Mesenteric fat pad (tissue), 1 donor: ENCODE data around the gene AP4B1. TPM values are rescaled to one million over a fixed set of nuclear protein-coding genes. Genes with fewer than 3 reads are reported as not detected.
"Not testable (repeated sequence)": the region's sequence is repeated elsewhere in the genome, so short reads cannot be mapped to it uniquely, and the experiment has no call there.

Experiments
- DNase-seq: peaks from one replicate; pipeline ENCODE4 v3.0.0-alpha.2; 2020; ENCODE audit warnings: low spot score
- total RNA-seq: library from RNA; stranded (reverse); fragmentation: NEBNext Ultra II Directional; extraction: Animal tissue kit (Norgen Biotek cat#: 25700); gene quantifications from one replicate; pipeline ENCODE4 v1.2.1, GENCODE V29; 2021
- donor health status: DM: yes; HTN: yes; CAD: no.

The AP4B1 gene
- total RNA-seq, 1 donor from 2014 or later, result 8.5 TPM

GRCh38 chr1:113858982-113859381, 45.6 kb downstream of the AP4B1 start:
- DNase-seq, result no peak

- no peak for DNase-seq
Observed at GRCh38 chr1:113858418-113858817, 46.2 kb downstream of the AP4B1 start.

DNA sequence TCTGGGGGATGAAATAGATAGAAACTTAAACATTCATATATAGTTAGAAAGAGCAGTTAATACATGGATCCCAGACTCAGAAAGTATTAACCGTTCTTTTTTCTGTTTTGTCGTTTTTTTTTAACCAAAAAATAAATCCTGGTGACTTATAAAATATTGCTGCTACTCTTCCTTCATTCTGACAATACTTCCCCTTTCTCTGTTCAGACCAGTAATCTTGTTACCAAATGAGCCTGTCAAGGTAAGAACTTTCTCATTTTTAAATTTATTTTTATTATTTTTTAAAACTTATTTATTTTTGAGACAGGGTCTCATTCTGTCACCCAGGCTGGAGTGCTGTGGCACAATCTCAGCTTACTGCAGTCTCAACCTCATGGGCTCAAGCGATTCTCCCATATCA, 46.8 kb downstream of the AP4B1 start:
- no peak for DNase-seq

DNA sequence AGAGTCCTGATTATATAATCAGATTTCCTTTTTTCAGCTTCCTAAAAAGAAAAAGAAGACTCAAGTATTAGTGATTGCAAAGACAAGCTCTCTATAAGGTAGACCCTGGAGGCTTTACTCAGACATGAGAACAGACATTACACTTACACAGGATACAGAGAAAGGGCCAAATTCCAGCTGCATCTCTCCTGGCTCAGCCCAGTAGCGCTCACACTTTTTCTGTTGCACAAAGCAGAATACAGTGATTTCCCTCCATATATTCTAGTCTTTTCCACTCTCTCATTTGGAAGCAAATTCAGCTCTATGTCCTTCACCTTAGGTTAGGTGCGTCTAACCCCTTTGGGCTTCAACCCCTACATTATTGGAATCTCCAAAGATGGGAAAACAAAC, 48.2 kb downstream of the AP4B1 start:
- no peak for DNase-seq

DNA sequence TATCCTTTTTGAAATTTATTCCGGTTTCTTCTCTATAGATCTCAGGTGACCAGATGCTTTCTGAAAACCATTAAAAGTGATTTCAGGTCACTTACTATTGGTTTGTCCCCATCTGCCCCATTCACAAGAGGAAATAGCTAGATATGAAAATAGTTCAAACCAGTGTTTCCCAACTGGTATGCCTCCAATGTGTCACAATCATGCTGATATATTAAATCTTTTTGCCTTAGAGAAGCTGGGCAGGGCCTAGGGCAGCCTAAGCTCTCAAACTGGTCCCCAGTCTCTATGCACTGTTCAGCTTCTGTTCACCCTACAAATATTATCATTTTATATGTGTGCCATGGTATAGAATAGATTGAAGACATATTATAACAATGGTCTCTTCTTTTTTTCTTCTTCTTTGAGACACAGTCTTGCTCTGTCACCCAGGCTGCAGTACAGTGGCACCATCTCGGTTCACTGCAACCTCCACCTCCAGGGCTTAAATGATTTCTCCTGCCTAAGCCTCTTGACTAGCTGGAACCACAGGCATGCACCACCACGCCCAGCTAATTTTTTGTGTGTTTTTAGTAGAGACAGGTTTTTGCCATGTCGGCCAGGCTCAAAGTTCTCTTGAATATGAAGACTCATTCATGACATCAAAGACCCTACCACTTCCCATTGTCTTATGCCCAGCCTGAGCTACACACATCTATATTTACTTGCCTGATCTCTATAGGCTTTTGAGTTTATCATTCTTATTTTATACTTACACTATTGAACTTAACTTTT, 48.8 kb downstream of the AP4B1 start:
- no peak for DNase-seq

DNA sequence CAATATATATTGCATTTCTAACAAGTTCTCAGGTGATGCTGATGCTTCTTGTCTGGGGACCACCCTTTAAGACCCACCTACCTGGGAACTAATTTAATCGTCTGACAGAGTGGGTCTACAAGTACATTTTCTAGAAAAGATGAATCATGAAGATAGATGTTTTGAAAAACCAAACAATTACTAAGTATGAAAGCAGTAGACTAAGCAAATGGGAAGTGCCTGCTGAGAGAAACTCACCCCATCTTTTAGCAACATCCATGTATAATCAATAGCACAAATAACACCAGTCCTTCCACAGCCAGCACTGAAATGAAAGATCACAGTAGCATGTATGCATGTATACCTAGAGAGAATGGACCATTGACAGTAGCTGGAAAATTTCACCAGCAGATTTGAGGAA, 50.4 kb downstream of the AP4B1 start:
- DNase-seq, result no peak

GRCh38 chr1:113852694-113853093, 51.9 kb downstream of the AP4B1 start:
- DNase-seq, result not testable (repeated sequence)

DNA sequence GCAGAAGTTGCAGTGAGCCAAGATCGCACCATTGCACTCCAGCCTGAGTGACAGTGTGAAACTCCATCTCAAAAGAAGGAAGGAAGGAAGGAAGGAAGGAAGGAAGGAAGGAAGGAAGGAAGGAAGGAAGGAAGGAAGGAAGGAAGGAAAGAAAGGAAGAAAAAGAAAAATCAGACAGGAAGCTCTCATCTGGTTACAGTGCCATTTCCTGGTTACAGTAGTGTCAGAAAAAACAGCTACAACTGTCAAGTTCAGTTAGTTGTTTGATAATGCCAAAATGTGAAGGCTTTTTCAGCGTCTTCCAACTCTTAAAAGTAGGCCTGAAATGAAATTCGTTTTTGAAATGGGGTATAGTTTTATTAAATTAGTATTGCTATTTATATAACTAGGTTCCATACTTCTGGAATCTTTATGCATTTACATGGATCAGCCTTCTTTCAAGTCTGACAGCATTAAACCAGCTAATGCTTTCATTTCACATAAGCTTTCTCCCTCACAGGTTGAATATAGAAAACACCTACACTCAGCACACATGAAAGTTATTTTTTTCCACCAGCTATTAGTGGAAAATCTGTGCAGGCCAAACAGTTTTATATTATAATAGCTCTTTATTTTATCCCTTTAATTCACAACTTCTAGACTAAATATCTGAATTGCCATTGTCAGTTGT, 54.3 kb downstream of the AP4B1 start:
- DNase-seq, result no peak

- no peak for DNase-seq
Observed at GRCh38 chr1:113849072-113849471, 55.5 kb downstream of the AP4B1 start.

DNA sequence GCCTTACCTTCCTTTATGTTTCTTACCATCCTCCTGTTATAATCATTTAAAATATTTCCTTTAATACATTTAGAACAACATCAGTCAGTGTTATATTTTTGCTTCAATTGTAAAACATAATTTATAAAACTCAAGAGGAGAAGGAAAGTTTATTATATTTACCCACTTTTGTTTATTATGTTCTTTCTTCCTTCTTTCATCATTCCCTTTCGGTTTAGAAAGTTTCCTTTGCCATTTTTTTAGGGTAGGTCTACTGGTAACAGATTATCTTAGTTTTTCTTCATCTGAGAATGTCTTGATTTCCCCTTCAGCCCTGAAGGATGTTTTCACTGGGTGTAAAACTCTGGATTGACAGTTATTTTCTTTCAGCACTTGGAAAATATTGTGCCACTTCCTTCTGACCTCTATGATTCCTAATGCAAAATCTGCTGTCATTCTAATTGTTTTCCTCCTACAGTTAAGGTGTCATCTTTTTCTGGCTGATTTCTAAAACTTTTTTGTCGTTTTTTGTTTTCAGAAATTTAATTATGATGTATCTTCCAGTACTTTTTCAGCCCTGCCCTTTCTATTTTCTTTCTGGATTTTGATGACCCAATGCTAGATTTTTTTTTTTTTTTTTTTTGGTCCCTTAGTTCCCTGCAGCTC, 58.1 kb downstream of the AP4B1 start:
- no peak for DNase-seq

Other genes starting within 250 kb of the AP4B1 start
- 14.7 TPM for gene PHTF1, start 145.3 kb downstream of the AP4B1 start, total RNA-seq
- gene RSBN1, start 92.3 kb downstream of the AP4B1 start, total RNA-seq, result 14.5 TPM
- 3.7 TPM for gene PTPN22, start 33.1 kb downstream of the AP4B1 start, total RNA-seq
- gene BCL2L15, start 17.2 kb downstream of the AP4B1 start, total RNA-seq, result 0.87 TPM
- gene DCLRE1B, start 527 bp upstream of the AP4B1 start, total RNA-seq, result 5.8 TPM
- gene HIPK1, start 24.5 kb upstream of the AP4B1 start, total RNA-seq, result 78.9 TPM
- gene OLFML3, start 74.7 kb upstream of the AP4B1 start, total RNA-seq, result 44.3 TPM
- gene SYT6, start 249.1 kb upstream of the AP4B1 start, total RNA-seq, result not detected